WERI-Rb-1 (cell line): ENCODE data around the gene WNT9A.

Experiments used
- DNase-seq: peaks from one replicate; pipeline ENCODE4 v3.0.0-alpha.2; 2020
- H3K27ac ChIP-seq: fragments of 250-450 bp; sonication (Bioruptor Pico); 2 replicates; pipeline ENCODE4 v1.5.1; 2020; ENCODE audit warnings: mild to moderate bottlenecking, moderate library complexity
- H3K27me3 ChIP-seq: fragments of 250-450 bp; sonication (Bioruptor Pico); 2 replicates; pipeline ENCODE4 v1.5.1; 2021; ENCODE audit warnings: mild to moderate bottlenecking, low read depth, moderate library complexity; ENCODE audit not compliant: insufficient read depth, severe bottlenecking
- H3K36me3 ChIP-seq: fragments of 250-450 bp; sonication (Bioruptor Pico); 2 replicates; pipeline ENCODE4 v1.5.1; 2020; ENCODE audit warnings: mild to moderate bottlenecking, moderate library complexity
- H3K4me3 ChIP-seq: 2 replicates; pipeline ENCODE4 v1.5.1; 2011; ENCODE audit warnings: low read depth, mild to moderate bottlenecking, control low read depth, low read length
- H3K9me3 ChIP-seq: fragments of 250-450 bp; sonication (Bioruptor Pico); 2 replicates; pipeline ENCODE4 v1.5.1; 2021; ENCODE audit warnings: mild to moderate bottlenecking, moderate library complexity; ENCODE audit not compliant: severe bottlenecking
- CTCF ChIP-seq: IDR thresholded peaks from 2 replicates; pipeline ENCODE4 v1.5.1; 2011; ENCODE audit warnings: low read depth, mild to moderate bottlenecking, control low read depth, inconsistent platforms, low read length

The WNT9A gene

DNA sequence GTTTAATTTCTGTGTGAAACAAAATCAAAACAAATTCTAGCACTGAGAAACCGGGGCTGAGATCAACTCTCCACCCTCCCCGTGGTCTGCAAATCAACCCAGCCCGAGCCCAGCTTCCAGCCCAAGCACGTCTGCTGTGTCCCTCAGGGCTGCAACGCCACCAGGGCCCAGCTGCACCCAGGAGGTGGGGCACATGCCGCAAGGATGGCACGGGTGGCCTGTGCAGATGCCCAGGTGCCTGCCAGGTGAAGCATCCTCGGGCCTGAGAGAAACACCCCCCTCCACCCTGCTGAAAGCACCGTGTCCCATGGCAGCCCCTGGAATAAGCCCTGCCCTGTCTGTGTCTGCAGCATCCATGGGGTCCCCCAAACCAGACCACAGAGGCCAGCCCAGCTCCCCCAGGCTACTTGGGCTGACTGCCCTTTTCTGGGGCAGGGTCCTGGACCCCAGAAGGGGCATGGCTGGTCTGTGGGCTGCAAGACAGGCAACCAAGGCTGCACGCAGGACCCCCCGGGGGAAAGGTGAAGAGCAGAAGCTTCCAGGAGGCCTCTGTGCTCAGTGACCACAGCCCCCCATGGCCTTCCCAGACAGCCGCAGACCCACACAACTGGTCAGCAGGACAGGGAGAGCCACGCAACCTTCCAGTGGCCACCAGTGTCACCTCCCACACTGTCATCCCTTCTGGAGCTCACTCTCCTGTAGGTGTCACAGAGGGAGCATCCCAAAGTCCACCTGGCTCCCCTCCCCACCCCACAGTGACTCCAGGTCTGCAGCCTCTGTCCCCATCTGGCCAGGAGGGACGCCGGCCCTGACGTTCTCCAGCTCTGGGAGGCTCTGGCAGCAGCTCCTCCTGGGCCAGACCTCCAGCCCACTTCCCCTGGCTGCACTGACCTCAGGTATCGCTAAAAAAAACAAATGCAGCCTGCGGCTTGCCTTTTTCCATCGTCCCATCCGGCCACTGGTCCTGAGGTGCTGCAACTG is 7.7 kb downstream of the WNT9A start:
- Histone ChIP-seq H3K9me3 (no peaks in the 10 kb centered on the region), H3K27ac (no peak overlapping the region), H3K4me3 (no peak overlapping the region), H3K27me3 (no peaks in the 10 kb centered on the region), H3K36me3 (no peaks in the 10 kb centered on the region)
- TF ChIP-seq CTCF, result no peak
- DNase-seq, result no peak

DNA sequence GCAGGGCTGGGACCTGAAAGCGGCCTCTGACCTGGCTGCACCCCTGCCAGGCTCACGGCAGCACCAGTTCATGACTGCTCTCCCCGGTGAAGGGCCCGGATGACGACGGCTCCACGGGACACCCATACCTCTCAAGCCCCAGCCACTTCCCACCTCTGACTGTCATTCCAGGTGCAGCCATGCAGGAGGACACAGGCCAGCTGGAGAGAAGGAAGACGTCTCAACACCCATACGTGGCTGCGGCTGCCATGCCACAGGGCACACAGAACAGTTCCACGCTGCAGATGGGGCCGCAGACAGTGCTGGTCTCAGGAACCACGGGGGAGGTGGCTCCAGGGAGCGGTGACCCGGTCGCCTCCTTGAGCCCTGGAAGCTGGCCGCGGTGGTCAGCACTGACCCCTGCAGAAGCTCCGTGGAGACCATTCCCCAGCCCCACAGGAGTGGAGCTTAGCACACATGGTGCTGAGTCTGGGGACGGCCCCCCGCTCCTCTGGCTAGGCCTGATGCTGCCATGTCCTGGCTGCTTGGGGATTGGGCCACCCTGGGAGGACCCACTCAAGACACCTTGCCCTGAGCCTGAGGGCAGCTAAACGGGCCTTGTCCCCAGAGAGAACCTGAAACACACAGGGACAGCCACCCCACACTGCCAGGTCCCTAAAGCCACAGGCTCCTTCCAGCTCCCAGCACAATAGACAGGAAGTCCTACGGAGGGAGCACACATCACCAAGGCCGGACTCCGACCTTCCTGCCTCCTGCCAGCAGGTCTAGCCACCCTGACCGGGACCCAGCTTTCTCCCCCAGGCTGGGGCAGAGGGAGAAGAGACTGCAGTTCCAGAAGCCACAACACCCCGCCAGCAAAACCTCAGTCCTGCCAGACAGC is 8.6 kb downstream of the WNT9A start:
- no peak for TF ChIP-seq CTCF
- H3K36me3 ChIP-seq, result no peaks in the 10 kb centered on the region
- H3K27me3 ChIP-seq, result no peaks in the 10 kb centered on the region
- no peak overlapping the region for H3K4me3 ChIP-seq
- H3K27ac ChIP-seq, result no peak overlapping the region
- DNase-seq, result no peak
- no peaks in the 10 kb centered on the region for H3K9me3 ChIP-seq

DNA sequence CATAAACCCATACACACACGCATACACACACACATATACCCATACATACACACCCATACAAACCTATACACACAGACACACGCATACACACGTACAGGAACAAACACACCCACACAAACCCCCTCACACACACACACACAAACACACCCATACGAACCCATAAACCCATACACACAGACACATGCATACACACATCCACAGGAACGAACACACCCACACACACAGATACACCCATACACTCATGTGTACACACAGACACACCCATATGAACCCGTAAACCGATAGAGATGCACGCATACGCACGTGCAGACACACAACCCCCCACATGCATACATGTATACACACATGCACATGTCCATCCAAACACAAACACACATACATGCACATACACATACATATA is 9.5 kb downstream of the WNT9A start:
- Histone ChIP-seq H3K9me3 (no peaks in the 10 kb centered on the region), H3K27ac (no peak overlapping the region), H3K27me3 (no peaks in the 10 kb centered on the region), H3K36me3 (no peaks in the 10 kb centered on the region), H3K4me3 (no peak overlapping the region)
- TF ChIP-seq CTCF, result no peak
- DNase-seq, result no peak

DNA sequence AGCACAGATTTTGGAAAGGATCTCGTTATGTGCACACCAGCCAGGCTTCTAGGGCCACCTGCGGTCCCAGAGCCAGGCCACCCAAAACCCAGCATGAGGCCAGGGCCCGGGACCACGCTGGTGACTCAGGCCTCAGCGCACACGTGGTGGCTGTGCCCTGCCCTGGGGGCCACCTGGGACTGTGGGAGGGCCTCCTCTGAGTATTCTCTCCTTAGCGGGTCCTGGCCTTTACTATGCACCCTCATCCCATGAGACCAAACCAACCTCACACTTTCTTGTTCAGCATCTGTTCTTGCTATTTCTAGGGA is 9.9 kb downstream of the WNT9A start:
- Histone ChIP-seq H3K27me3 (no peaks in the 10 kb centered on the region), H3K27ac (no peak overlapping the region), H3K9me3 (no peaks in the 10 kb centered on the region), H3K36me3 (no peaks in the 10 kb centered on the region), H3K4me3 (no peak overlapping the region)
- TF ChIP-seq CTCF, result no peak
- no peak for DNase-seq

DNA sequence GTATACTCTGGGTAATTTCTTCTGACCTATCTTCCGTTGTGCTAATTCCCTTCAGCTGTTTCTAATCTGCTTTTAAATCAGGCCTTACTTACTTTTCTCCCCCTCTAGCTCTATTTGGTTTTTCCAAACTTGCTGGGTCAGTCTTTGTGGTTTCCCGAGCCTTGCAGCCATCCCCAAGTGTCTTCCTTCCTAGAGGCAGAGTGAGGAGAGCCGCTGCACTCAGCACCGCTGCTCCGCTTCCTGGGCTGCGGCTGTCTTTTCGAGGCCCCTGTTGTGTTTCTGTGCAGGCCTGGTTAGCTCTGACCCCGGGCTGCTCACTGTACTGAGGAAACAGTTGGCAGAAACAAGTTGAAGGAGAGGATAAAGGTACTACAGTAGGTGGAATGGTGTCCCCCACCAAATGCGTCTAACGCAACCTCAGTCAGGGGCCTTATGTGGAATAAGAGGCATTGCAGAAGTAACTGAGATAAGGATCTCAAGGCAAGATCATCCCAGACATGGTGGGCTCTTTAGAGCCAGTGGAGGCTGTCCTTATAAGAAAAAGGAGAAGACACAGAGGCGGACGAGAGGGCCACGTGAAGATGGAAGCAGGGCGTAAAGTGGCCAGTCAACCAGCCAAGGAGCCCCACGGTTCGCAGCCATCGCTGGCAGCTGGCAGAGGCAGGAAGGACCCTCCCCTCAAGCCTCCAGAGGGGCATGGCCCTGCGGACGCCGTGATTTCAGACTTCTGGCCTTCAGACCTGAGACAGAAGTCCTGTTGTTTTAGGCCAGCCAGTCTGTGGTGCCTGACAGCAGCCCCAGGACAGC is 10.5 kb downstream of the WNT9A start:
- TF ChIP-seq CTCF, result no peak
- Histone ChIP-seq H3K36me3 (no peaks in the 10 kb centered on the region), H3K27ac (peak overlapping the region; percentile 31), H3K27me3 (no peaks in the 10 kb centered on the region), H3K9me3 (no peaks in the 10 kb centered on the region), H3K4me3 (no peak overlapping the region)
- no peak for DNase-seq
